HG02973 (cell line): ENCODE data around the gene ERICH2.

ENCODE experiments used
- ATAC-seq: cut with Tn5 transposase; IDR thresholded peaks from one replicate; pipeline ENCODE4 v1.9.1; 2021; ENCODE audit warnings: moderate library complexity; ENCODE audit not compliant: unreplicated experiment

ERICH2 gene

GRCh38 chr2:170836027-170836426 lies 65.8 kb downstream of the ERICH2 start:
- ATAC-seq: no peak

GRCh38 chr2:170840717-170841210 lies 70.6 kb downstream of the ERICH2 start:
- ATAC-seq: no peak

- ATAC-seq: no peak
Observed at GRCh38 chr2:170842785-170843184, 72.6 kb downstream of the ERICH2 start.

- no peak for ATAC-seq
Observed at GRCh38 chr2:170843656-170844055, 73.5 kb downstream of the ERICH2 start.

- ATAC-seq: no peak
Observed at GRCh38 chr2:170845343-170845742, 75.2 kb downstream of the ERICH2 start.

GRCh38 chr2:170846314-170846713 lies 76.1 kb downstream of the ERICH2 start:
- ATAC-seq: no peak

GRCh38 chr2:170847716-170848115 lies 77.5 kb downstream of the ERICH2 start:
- ATAC-seq: no peak
